Heart left ventricle (tissue), 16 donors: Measurements from ENCODE around the gene TMEM86B. TPM values are rescaled to one million over a fixed set of nuclear protein-coding genes. Genes with fewer than 3 reads are reported as not detected.

Experiments
- ATAC-seq, 4 donors: fragments of 200-7000 bp; cut with Tn5 transposase; one replicate each; pipeline ENCODE4 v1.9.1; 2020 to 2022; ENCODE audit warnings: moderate library complexity in 4 of 4, mild to moderate bottlenecking in 3 of 4, moderate number of reproducible peaks in 1 of 4
- DNase-seq, 5 donors: peaks; one replicate each; pipeline ENCODE4 v3.0.0-alpha.2; 2020
- H3K27ac ChIP-seq, 12 donors: fragments of 200-600 bp; sonication (generic) in 4 of 12; one replicate each; pipeline versions ENCODE4 v1.5.0 to v1.8.0; 2016 to 2022; ENCODE audit warnings: mild to moderate bottlenecking in 2 of 12
- H3K27me3 ChIP-seq, 9 donors: fragments of 200-600 bp; sonication (generic) in 2 of 9; one replicate each; pipeline versions ENCODE4 v1.5.1 to v1.8.0; 2016 to 2022; ENCODE audit warnings: mild to moderate bottlenecking in 3 of 9
- H3K36me3 ChIP-seq, 9 donors: fragments of 200-600 bp; sonication (generic) in 2 of 9; one replicate each; pipeline versions ENCODE4 v1.5.0 to v1.8.0; 2018 to 2022; ENCODE audit warnings: mild to moderate bottlenecking in 2 of 9
- H3K4me1 ChIP-seq, 12 donors: fragments of 200-600 bp; sonication (generic) in 4 of 12; one replicate each; pipeline versions ENCODE4 v1.5.0 to v1.8.0; 2016 to 2022; ENCODE audit warnings: mild to moderate bottlenecking in 3 of 12
- H3K4me3 ChIP-seq, 12 donors: fragments of 200-600 bp; sonication (generic) in 4 of 12; one replicate each; pipeline versions ENCODE4 v1.5.0 to v1.8.0; 2017 to 2022; ENCODE audit warnings: mild to moderate bottlenecking in 9 of 12, moderate library complexity in 4 of 12
- H3K9me3 ChIP-seq, 12 donors: fragments of 200-600 bp; sonication (generic) in 4 of 12; one replicate each; pipeline versions ENCODE4 v1.5.0 to v1.8.0; 2016 to 2022; ENCODE audit warnings: mild to moderate bottlenecking in 1 of 12
- POLR2A ChIP-seq, 2 donors: fragments of 450-650 bp; IDR thresholded peaks; one replicate each; pipeline ENCODE4 v1.6.1; 2017; ENCODE audit warnings: antibody characterized with exemption in 2 of 2, mild to moderate bottlenecking in 2 of 2, moderate library complexity in 2 of 2
- WGBS, 4 donors: extraction: QIAGEN DNeasy Blood & Tissue Kit in 2 of 4; methylation state at CpG; one replicate each; pipeline versions ENCODE4 v1.1.5 to v1.1.7; 2013 to 2018; 5-methylcytosine and 5-hydroxymethylcytosine counted together
- intact Hi-C, 10 donors: fragments of 100-400 bp; cut with DNase I; formaldehyde crosslinking; loops; one replicate each; pipeline versions ENCODE4 v1.11.1 to v1.14.2; 2022
- polyA plus RNA-seq, 2 donors: library from polyadenylated mRNA; stranded (reverse); fragments of 200-250 nt; gene quantifications; one replicate each; pipeline ENCODE4 v1.2.3, GENCODE V29; 2013
- total RNA-seq, 9 donors: library from RNA; depleted of rRNA in 2 of 9; stranded (reverse); fragments of >200 nt in 2 of 9; fragmentation: NEBNext Ultra II Directional in 3 of 9; extraction: Animal tissue kit (Norgen Biotek cat#: 25700) in 3 of 9; gene quantifications; one replicate each; pipeline versions ENCODE4 v1.1.0 to v1.2.4, GENCODE V29; 2016 to 2023
- TF ChIP-seq, protein P1 (sequence below), 12 donors: fragments of 200-600 bp; sonication (generic) in 4 of 12; IDR thresholded peaks; one replicate each; pipeline versions ENCODE4 v1.5.0 to v1.8.0; 2018 to 2022; ENCODE audit warnings: antibody characterized with exemption in 12 of 12, mild to moderate bottlenecking in 5 of 12
- donor health status: ischemic (EF 13 %, LVEDD 7.1; RV severe dilation, severe dysfunction).
- donor health status: healthy with polysubstance abuse.
- donor health status: DM: no; HTN: yes; CAD: no.
- donor health status: DM: no; HTN: no; CAD: no.
- donor health status: ischemic (EF 25% LVEDD 6.9; RV normal size, moderate dysfunction).
- donor health status: ischemic (EF 25% LVEDD 5.7; RV mildly dilated, moderate dysfunction).
- donor health status: healthy.
- donor health status: DM: yes; HTN: yes; CAD: no.
- donor health status: ischemic (EF 35%, LVEDD 5.7; RV mildly dilated, moderate dysfunction).
- donor health status: nonischemic (EF 11% LVEDD 7.7; RV severe dilation, severe dysfunction).
- donor health status: DM: yes; HTN: yes; CAD: no.
- donor health status: PGD.
- donor health status: ischemic (EF 29% LVEDD 5.4; RV normal size, mild dysfunction).
- donor health status: nonischemic (EF 23%, LVEDD 6.1; RV moderate dilation, normal function).

TMEM86B gene
- total and polyA plus RNA-seq, 11 donors, result 0.64 to 3.1 (median 2.2) TPM

DNA sequence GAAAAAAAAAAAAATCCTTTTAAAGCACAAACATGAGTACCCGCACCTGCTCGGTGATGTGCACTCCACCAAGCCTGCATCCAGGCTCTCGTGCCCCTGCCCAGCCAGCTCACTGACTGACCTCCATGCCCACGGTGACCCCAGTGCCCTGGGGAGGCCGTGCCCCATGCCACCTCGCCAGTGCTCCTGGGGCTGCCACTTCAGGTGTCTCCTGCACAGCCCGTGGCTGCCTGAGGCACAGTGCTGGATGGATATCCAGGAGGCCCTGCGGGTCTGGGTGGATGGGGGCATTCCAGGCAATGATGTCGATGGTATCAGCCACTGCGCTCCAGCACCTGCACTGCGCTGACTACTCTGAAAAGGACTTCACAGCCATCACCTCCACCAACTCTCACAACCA lies 21.3 kb upstream of the TMEM86B start:
- 89 to 94% (median 93%) methylated on average over 10 to 11 of the region's 11 CpGs for WGBS, 4 donors
- intact Hi-C loops, result no loop called here
- Histone ChIP-seq H3K27me3 (no peaks in the 10 kb centered on the region), H3K4me3 (no peak overlapping the region), H3K4me1 (peaks cover 2 to 77% (median 52%) of the 10 kb centered on the region in 12 donors), H3K36me3 (peaks cover 0 to 27% (median 20%) of the 10 kb centered on the region in 9 donors), H3K27ac (no peak overlapping the region), H3K9me3 (no peaks in the 10 kb centered on the region)
- DNase-seq, result peak in 1 of 5 donors; percentile 40
- TF ChIP-seq, protein P1, sequence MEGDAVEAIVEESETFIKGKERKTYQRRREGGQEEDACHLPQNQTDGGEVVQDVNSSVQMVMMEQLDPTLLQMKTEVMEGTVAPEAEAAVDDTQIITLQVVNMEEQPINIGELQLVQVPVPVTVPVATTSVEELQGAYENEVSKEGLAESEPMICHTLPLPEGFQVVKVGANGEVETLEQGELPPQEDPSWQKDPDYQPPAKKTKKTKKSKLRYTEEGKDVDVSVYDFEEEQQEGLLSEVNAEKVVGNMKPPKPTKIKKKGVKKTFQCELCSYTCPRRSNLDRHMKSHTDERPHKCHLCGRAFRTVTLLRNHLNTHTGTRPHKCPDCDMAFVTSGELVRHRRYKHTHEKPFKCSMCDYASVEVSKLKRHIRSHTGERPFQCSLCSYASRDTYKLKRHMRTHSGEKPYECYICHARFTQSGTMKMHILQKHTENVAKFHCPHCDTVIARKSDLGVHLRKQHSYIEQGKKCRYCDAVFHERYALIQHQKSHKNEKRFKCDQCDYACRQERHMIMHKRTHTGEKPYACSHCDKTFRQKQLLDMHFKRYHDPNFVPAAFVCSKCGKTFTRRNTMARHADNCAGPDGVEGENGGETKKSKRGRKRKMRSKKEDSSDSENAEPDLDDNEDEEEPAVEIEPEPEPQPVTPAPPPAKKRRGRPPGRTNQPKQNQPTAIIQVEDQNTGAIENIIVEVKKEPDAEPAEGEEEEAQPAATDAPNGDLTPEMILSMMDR (IDR thresholded peaks at IDR 0.05), result no peak
- no peak for TF ChIP-seq POLR2A (IDR thresholded peaks at IDR 0.05)
- no peak for ATAC-seq

GRCh38 chr19:55248704-55249103 lies 20.1 kb upstream of the TMEM86B start:
- H3K4me1 ChIP-seq, result peaks cover 2 to 66% (median 43%) of the 10 kb centered on the region in 12 donors
- 64 to 82% (median 70%) methylated on average over 7 to 9 of the region's 9 CpGs for WGBS, 4 donors
- DNase-seq (peak in 1 of 5 donors; percentile 13), ATAC-seq (no peak)
- no peak overlapping the region for H3K4me3 ChIP-seq
- H3K27me3 ChIP-seq, result no peaks in the 10 kb centered on the region
- H3K9me3 ChIP-seq, result no peaks in the 10 kb centered on the region
- intact Hi-C loops, result no loop called here
- peaks cover 0 to 39% (median 31%) of the 10 kb centered on the region in 9 donors for H3K36me3 ChIP-seq
- no peak for TF ChIP-seq POLR2A (IDR thresholded peaks at IDR 0.05)
- peak overlapping the region in 1 of 12 donors; percentile 17 for H3K27ac ChIP-seq

DNA sequence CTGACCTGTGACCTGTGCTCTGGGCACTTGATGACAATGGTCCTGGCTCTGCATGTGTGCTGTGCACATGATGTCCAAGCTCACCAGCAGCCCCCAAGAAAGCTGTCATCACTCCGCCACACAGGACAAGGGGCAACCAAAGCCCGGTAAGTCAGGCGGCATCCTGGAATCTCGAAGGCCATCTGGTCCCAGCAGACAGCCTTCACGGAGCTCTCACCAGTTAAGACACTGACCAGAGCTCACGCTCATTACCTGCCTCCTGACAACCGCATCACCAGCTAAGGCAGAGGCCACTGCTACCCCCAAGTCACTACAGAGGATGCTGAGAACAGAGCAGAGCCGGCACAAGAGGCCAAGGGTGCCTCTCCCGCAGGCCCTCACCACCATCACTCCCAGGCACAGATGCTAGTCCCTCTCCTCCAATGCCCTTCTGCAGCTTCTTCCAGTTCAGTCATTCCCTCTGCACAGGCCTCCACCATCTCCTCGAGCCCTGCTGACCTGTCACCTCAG lies 19.7 kb upstream of the TMEM86B start:
- ATAC-seq (no peak), DNase-seq (peak in 1 of 5 donors; percentile 56)
- Histone ChIP-seq H3K27me3 (no peaks in the 10 kb centered on the region), H3K9me3 (no peaks in the 10 kb centered on the region), H3K4me3 (no peak overlapping the region), H3K27ac (peak overlapping the region in 4 of 12 donors; percentile 1 to 36 (median 20)), H3K4me1 (peaks cover 2 to 61% (median 38%) of the 10 kb centered on the region in 12 donors), H3K36me3 (peaks cover 0 to 44% (median 36%) of the 10 kb centered on the region in 9 donors)
- intact Hi-C loops, result no loop called here
- TF ChIP-seq POLR2A (IDR thresholded peaks at IDR 0.05), result no peak
- TF ChIP-seq, protein P1 (IDR thresholded peaks at IDR 0.05), result no peak
- WGBS, 4 donors, result 48 to 69% (median 52%) methylated on average over 4 to 10 of the region's 10 CpGs

GRCh38 chr19:55247621-55248099 lies 19.1 kb upstream of the TMEM86B start:
- Histone ChIP-seq H3K4me3 (no peak overlapping the region), H3K27me3 (no peaks in the 10 kb centered on the region), H3K9me3 (no peaks in the 10 kb centered on the region), H3K4me1 (peaks cover 2 to 56% (median 35%) of the 10 kb centered on the region in 12 donors), H3K27ac (peak overlapping the region in 3 of 12 donors; percentile 1 to 36 (median 22)), H3K36me3 (peaks cover 0 to 48% (median 41%) of the 10 kb centered on the region in 9 donors)
- DNase-seq, result peak; percentile 57 to 65 (median 62)
- 17 to 31% (median 28%) methylated on average over 10 of the region's 10 CpGs for WGBS, 4 donors
- TF ChIP-seq, protein P1 (IDR thresholded peaks at IDR 0.05), result no peak
- no peak for TF ChIP-seq POLR2A (IDR thresholded peaks at IDR 0.05)
- intact Hi-C loops, result no loop called here
- ATAC-seq, result peak; percentile 48 to 83 (median 71)
